Measurements from ENCODE around the gene INSM1. TPM values are rescaled to one million over a fixed set of nuclear protein-coding genes. Genes with fewer than 3 reads are reported as not detected.

INSM1 gene
- polyA plus RNA-seq, 1 donor (not counting 4 experiments of a cell fraction or from before 2014, with no cell fraction given): not detected

DNA sequence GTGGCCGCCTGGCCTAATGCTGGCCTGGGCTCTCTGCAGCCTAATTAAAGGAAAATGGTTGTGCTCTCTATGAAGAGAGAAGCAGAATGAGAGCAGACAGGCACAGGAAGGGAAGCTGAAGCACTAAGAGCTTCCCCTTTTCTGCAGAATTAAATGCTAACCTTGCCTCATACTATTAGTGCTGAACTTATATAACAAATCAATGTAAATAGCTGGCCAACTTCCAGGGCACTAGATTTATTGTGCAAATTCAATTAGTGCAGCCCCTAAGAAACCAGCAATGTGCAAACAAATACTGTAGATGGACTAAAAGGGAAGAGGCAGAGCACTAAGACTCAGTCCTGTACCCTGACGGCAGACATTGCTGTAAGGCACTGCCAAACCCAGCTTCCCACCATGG lies 36.1 kb upstream of the INSM1 start:
- TF ChIP-seq, protein P1, sequence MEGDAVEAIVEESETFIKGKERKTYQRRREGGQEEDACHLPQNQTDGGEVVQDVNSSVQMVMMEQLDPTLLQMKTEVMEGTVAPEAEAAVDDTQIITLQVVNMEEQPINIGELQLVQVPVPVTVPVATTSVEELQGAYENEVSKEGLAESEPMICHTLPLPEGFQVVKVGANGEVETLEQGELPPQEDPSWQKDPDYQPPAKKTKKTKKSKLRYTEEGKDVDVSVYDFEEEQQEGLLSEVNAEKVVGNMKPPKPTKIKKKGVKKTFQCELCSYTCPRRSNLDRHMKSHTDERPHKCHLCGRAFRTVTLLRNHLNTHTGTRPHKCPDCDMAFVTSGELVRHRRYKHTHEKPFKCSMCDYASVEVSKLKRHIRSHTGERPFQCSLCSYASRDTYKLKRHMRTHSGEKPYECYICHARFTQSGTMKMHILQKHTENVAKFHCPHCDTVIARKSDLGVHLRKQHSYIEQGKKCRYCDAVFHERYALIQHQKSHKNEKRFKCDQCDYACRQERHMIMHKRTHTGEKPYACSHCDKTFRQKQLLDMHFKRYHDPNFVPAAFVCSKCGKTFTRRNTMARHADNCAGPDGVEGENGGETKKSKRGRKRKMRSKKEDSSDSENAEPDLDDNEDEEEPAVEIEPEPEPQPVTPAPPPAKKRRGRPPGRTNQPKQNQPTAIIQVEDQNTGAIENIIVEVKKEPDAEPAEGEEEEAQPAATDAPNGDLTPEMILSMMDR (optimal IDR thresholded peaks at IDR 0.05 in 1 of 3, IDR thresholded peaks at IDR 0.05 in 1 of 3, conservative IDR thresholded peaks at IDR 0.05 in 1 of 3; ENCODE audit: extremely low read depth in 1 of 3, insufficient read depth in 2 of 3, low read length in 3 of 3): no peak
- no peak for TF ChIP-seq EZH2 (IDR thresholded peaks at IDR 0.05; ENCODE audit: low read length)
- dilution Hi-C loops (cut with MboI; ENCODE audit: extremely low pct_ligation_motif_present, low sequenced_read_pairs): no loop called here
- FAIRE-seq: no peak

GRCh38 chr20:20333866-20334265 lies 34.0 kb upstream of the INSM1 start:
- H3K27ac ChIP-seq (ENCODE audit: control insufficient read depth, insufficient read depth, low read length): no peak overlapping the region
- H4K20me1 ChIP-seq (ENCODE audit: control insufficient read depth, extremely low read depth, insufficient read depth, low read length): no peaks in the 10 kb centered on the region
- TF ChIP-seq EZH2 (IDR thresholded peaks at IDR 0.05; ENCODE audit: low read length): no peak
- TF ChIP-seq, protein P1 (optimal IDR thresholded peaks at IDR 0.05 in 1 of 3, IDR thresholded peaks at IDR 0.05 in 1 of 3, conservative IDR thresholded peaks at IDR 0.05 in 1 of 3; ENCODE audit: extremely low read depth in 1 of 3, insufficient read depth in 2 of 3, low read length in 3 of 3): no peak
- dilution Hi-C loops (cut with MboI; ENCODE audit: extremely low pct_ligation_motif_present, low sequenced_read_pairs): no loop called here
- no peaks in the 10 kb centered on the region for H3K4me1 ChIP-seq (ENCODE audit: control insufficient read depth, extremely low read depth, insufficient read depth, low read length)
- no peaks in the 10 kb centered on the region for H3K79me2 ChIP-seq (ENCODE audit: control insufficient read depth, insufficient read depth, low read length)
- no peaks in the 10 kb centered on the region for H3K9me3 ChIP-seq (ENCODE audit: control insufficient read depth, low read depth, low read length)
- H3K36me3 ChIP-seq (ENCODE audit: control insufficient read depth in 2 of 2, extremely low read depth in 1 of 2, insufficient read depth in 2 of 2, low read length in 2 of 2): no peaks in the 10 kb centered on the region
- H3K9ac ChIP-seq (ENCODE audit: control insufficient read depth, extremely low read depth, insufficient read depth, low read length): no peak overlapping the region
- H2AFZ ChIP-seq (ENCODE audit: control insufficient read depth, low read length): no peak overlapping the region
- FAIRE-seq: no peak
- no peak overlapping the region for H3K4me2 ChIP-seq (ENCODE audit: control insufficient read depth, extremely low read depth, insufficient read depth, low read depth, low read length)
- no peaks in the 10 kb centered on the region for H3K9me1 ChIP-seq (ENCODE audit: control insufficient read depth, extremely low read depth, insufficient read depth, low read length)
- H3K4me3 ChIP-seq (ENCODE audit: control insufficient read depth in 2 of 3, extremely low read depth in 1 of 3, insufficient read depth in 2 of 3, low read depth in 1 of 3, low read length in 3 of 3): no peak overlapping the region
- DNase-seq (ENCODE audit: low read depth, low spot score): no peak
- no peaks in the 10 kb centered on the region for H3K27me3 ChIP-seq (ENCODE audit: control insufficient read depth, extremely low read depth, insufficient read depth, low read length)

More for the DNA sequence above, 36.1 kb upstream of the INSM1 start:
- Histone ChIP-seq H3K9me3 (ENCODE audit: control insufficient read depth, low read depth, low read length) (no peaks in the 10 kb centered on the region), H3K27me3 (ENCODE audit: control insufficient read depth, extremely low read depth, insufficient read depth, low read length) (no peaks in the 10 kb centered on the region), H4K20me1 (ENCODE audit: control insufficient read depth, extremely low read depth, insufficient read depth, low read length) (no peaks in the 10 kb centered on the region), H3K9ac (ENCODE audit: control insufficient read depth, extremely low read depth, insufficient read depth, low read length) (no peak overlapping the region), H3K79me2 (ENCODE audit: control insufficient read depth, insufficient read depth, low read length) (no peaks in the 10 kb centered on the region), H2AFZ (ENCODE audit: control insufficient read depth, low read length) (no peak overlapping the region), H3K4me2 (ENCODE audit: control insufficient read depth, extremely low read depth, insufficient read depth, low read depth, low read length) (no peak overlapping the region), H3K27ac (ENCODE audit: control insufficient read depth, insufficient read depth, low read length) (no peak overlapping the region), H3K9me1 (ENCODE audit: control insufficient read depth, extremely low read depth, insufficient read depth, low read length) (no peaks in the 10 kb centered on the region), H3K4me1 (ENCODE audit: control insufficient read depth, extremely low read depth, insufficient read depth, low read length) (no peaks in the 10 kb centered on the region), H3K4me3 (ENCODE audit: control insufficient read depth in 2 of 3, extremely low read depth in 1 of 3, insufficient read depth in 2 of 3, low read depth in 1 of 3, low read length in 3 of 3) (no peak overlapping the region), H3K36me3 (ENCODE audit: control insufficient read depth in 2 of 2, extremely low read depth in 1 of 2, insufficient read depth in 2 of 2, low read length in 2 of 2) (no peaks in the 10 kb centered on the region)
- DNase-seq (ENCODE audit: low read depth, low spot score): no peak
